Liver (tissue), 9 donors: ENCODE measurements around the gene ZDHHC24. TPM values are rescaled to one million over a fixed set of nuclear protein-coding genes. Genes with fewer than 3 reads are reported as not detected.

ENCODE experiments used
- DNase-seq: peaks from one replicate; pipeline ENCODE4 v3.0.0-alpha.2; 2017; ENCODE audit warnings: low spot score
- H3K27ac ChIP-seq, 2 donors: one replicate each; pipeline ENCODE4 v1.7.0; 2013; ENCODE audit warnings: inconsistent platforms in 2 of 2, low read length in 2 of 2, control low read depth in 1 of 2, low read depth in 1 of 2, mild to moderate bottlenecking in 1 of 2
- H3K27me3 ChIP-seq, 4 donors: one replicate each; pipeline versions ENCODE4 v1.6.1 to v1.7.0; 2013; ENCODE audit warnings: low read length in 3 of 4, inconsistent platforms in 1 of 4, mild to moderate bottlenecking in 1 of 4, moderate library complexity in 1 of 4; ENCODE audit not compliant: control insufficient read depth in 4 of 4, insufficient read depth in 4 of 4
- H3K36me3 ChIP-seq, 4 donors: one replicate each; pipeline versions ENCODE4 v1.6.1 to v1.7.0; 2013; ENCODE audit warnings: low read length in 3 of 4, mild to moderate bottlenecking in 3 of 4, low read depth in 1 of 4, moderate library complexity in 1 of 4; ENCODE audit not compliant: control insufficient read depth in 4 of 4, insufficient read depth in 3 of 4
- H3K4me1 ChIP-seq, 4 donors: one replicate each; pipeline versions ENCODE4 v1.6.1 to v1.7.0; 2013; ENCODE audit warnings: low read length in 3 of 4, mild to moderate bottlenecking in 3 of 4, moderate library complexity in 1 of 4; ENCODE audit not compliant: control insufficient read depth in 4 of 4, insufficient read depth in 4 of 4
- H3K4me3 ChIP-seq, 3 donors: one replicate each; pipeline versions ENCODE4 v1.6.1 to v1.7.0; 2013; ENCODE audit warnings: low read length in 3 of 3, control low read depth in 1 of 3, low read depth in 1 of 3, mild to moderate bottlenecking in 1 of 3
- H3K9ac ChIP-seq, 2 donors: one replicate each; pipeline ENCODE4 v1.7.0; 2013; ENCODE audit warnings: low read length in 2 of 2, mild to moderate bottlenecking in 2 of 2, moderate library complexity in 2 of 2, control low read depth in 1 of 2, low read depth in 1 of 2
- H3K9me3 ChIP-seq, 4 donors: one replicate each; pipeline versions ENCODE4 v1.6.1 to v1.7.0; 2013; ENCODE audit warnings: low read length in 3 of 4; ENCODE audit not compliant: control insufficient read depth in 4 of 4
- ATF3 ChIP-seq: IDR thresholded peaks from 2 replicates; pipeline ENCODE4 v1.6.1; 2016; ENCODE audit warnings: antibody characterized with exemption
- CTCF ChIP-seq: fragments of 150-350 bp; IDR thresholded peaks from 2 replicates; pipeline ENCODE4 v1.5.1; 2017; ENCODE audit warnings: improper control_type of control experiment, low read depth, low read length; ENCODE audit not compliant: missing input control
- EGR1 ChIP-seq, 2 donors: IDR thresholded peaks; 2 replicates each; pipeline ENCODE4 v1.6.1; 2016 to 2018; ENCODE audit warnings: antibody characterized with exemption in 2 of 2, low read depth in 2 of 2
- FOXA1 ChIP-seq: IDR thresholded peaks from 2 replicates; pipeline ENCODE4 v1.6.1; 2016; ENCODE audit warnings: antibody characterized with exemption
- FOXA2 ChIP-seq: IDR thresholded peaks from 2 replicates; pipeline ENCODE4 v1.6.1; 2016; ENCODE audit warnings: antibody characterized with exemption
- GABPA ChIP-seq, 2 donors: IDR thresholded peaks in 1 of 2; conservative IDR thresholded peaks in 1 of 2; 2 replicates each; pipeline ENCODE4 v1.6.1; 2016; ENCODE audit warnings: antibody characterized with exemption in 2 of 2, mild to moderate bottlenecking in 1 of 2, moderate library complexity in 1 of 2
- HNF4A ChIP-seq, 2 donors: conservative IDR thresholded peaks; 2 replicates each; pipeline ENCODE4 v1.6.1; 2016; ENCODE audit warnings: antibody characterized with exemption in 2 of 2, mild to moderate bottlenecking in 2 of 2
- HNF4G ChIP-seq: IDR thresholded peaks from 2 replicates; pipeline ENCODE4 v1.6.1; 2016; ENCODE audit warnings: antibody characterized with exemption
- JUND ChIP-seq, 2 donors: IDR thresholded peaks; 2 replicates each; pipeline ENCODE4 v1.6.1; 2016; ENCODE audit warnings: antibody characterized with exemption in 2 of 2
- MAX ChIP-seq: IDR thresholded peaks from 2 replicates; pipeline ENCODE4 v1.6.1; 2016; ENCODE audit warnings: antibody characterized with exemption
- NR2F2 ChIP-seq: IDR thresholded peaks from 2 replicates; pipeline ENCODE4 v1.6.1; 2016; ENCODE audit warnings: antibody characterized with exemption
- RAD21 ChIP-seq, 2 donors: IDR thresholded peaks; 2 replicates each; pipeline ENCODE4 v1.6.1; 2016; ENCODE audit warnings: antibody characterized with exemption in 2 of 2, mild to moderate bottlenecking in 2 of 2
- REST ChIP-seq: IDR thresholded peaks from 2 replicates; pipeline ENCODE4 v1.6.1; 2016; ENCODE audit warnings: antibody characterized with exemption, mild to moderate bottlenecking
- RXRA ChIP-seq, 2 donors: IDR thresholded peaks; 2 replicates each; pipeline ENCODE4 v1.6.1; 2017 to 2018; ENCODE audit warnings: antibody characterized with exemption in 2 of 2, mild to moderate bottlenecking in 1 of 2
- SP1 ChIP-seq: IDR thresholded peaks from 2 replicates; pipeline ENCODE4 v1.6.1; 2018; ENCODE audit warnings: antibody characterized with exemption, mild to moderate bottlenecking
- TAF1 ChIP-seq: conservative IDR thresholded peaks from 2 replicates; pipeline ENCODE4 v1.6.1; 2016; ENCODE audit warnings: antibody characterized with exemption, mild to moderate bottlenecking
- YY1 ChIP-seq: IDR thresholded peaks from 2 replicates; pipeline ENCODE4 v1.6.1; 2016; ENCODE audit warnings: antibody characterized with exemption, mild to moderate bottlenecking
- ZBTB33 ChIP-seq: IDR thresholded peaks from 2 replicates; pipeline ENCODE4 v1.6.1; 2016; ENCODE audit warnings: antibody characterized with exemption
- WGBS: extraction: QIAGEN DNeasy Blood & Tissue Kit; methylation state at CpG from one replicate; pipeline ENCODE4 v1.1.7; 2013; 5-methylcytosine and 5-hydroxymethylcytosine counted together
- polyA plus RNA-seq, 2 donors: library from polyadenylated mRNA; stranded (reverse) in 1 of 2; unstranded in 1 of 2; fragments of 200-250 nt in 1 of 2; fragments of >200 nt in 1 of 2; fragmentation: Nextera tagmentation in 1 of 2; extraction: Ambion mirVana in 1 of 2; gene quantifications; one replicate each; pipeline versions ENCODE4 v1.2.1 to v1.2.3, GENCODE V29; 2013 to 2015
- total RNA-seq, 2 donors: library from RNA; depleted of rRNA; stranded (reverse); fragments of >200 nt; gene quantifications; one replicate each; pipeline ENCODE4 v1.2.3, GENCODE V29; 2014
- donor health status: healthy.
- donor health status: healthy.
- donor health status: healthy.
- donor health status: healthy.
- donor health status: healthy.

Gene ZDHHC24
- total and polyA plus RNA-seq, 4 donors: 4.1 to 6.4 (median 5.1) TPM

GRCh38 chr11:66562275-66562674 lies 16.4 kb upstream of the ZDHHC24 start:
- DNase-seq: no peak
- no peak for TF ChIP-seq TAF1
- TF ChIP-seq MAX: no peak
- TF ChIP-seq YY1: no peak
- TF ChIP-seq SP1: no peak
- TF ChIP-seq REST: no peak
- no peak for TF ChIP-seq FOXA2
- TF ChIP-seq NR2F2: no peak
- no peak for TF ChIP-seq ZBTB33
- Histone ChIP-seq H3K27ac (no peak overlapping the region), H3K4me3 (no peak overlapping the region), H3K27me3 (no peaks in the 10 kb centered on the region), H3K9me3 (no peaks in the 10 kb centered on the region), H3K9ac (no peak overlapping the region), H3K36me3 (peaks cover 0 to 8% (median 0%) of the 10 kb centered on the region in 4 donors), H3K4me1 (peaks cover 0 to 3% (median 1%) of the 10 kb centered on the region in 4 donors)
- WGBS: 84% methylated on average over 2 of the region's 2 CpGs

GRCh38 chr11:66561975-66562248 lies 16.1 kb upstream of the ZDHHC24 start:
- Histone ChIP-seq H3K27me3 (no peaks in the 10 kb centered on the region), H3K9ac (no peak overlapping the region), H3K4me3 (no peak overlapping the region), H3K4me1 (peaks cover 0 to 3% (median 1%) of the 10 kb centered on the region in 4 donors), H3K36me3 (peaks cover 0 to 8% (median 0%) of the 10 kb centered on the region in 4 donors), H3K27ac (no peak overlapping the region), H3K9me3 (no peaks in the 10 kb centered on the region)
- TF ChIP-seq REST: no peak
- no peak for TF ChIP-seq ATF3
- no peak for TF ChIP-seq HNF4A (conservative IDR thresholded peaks at IDR 0.05)
- TF ChIP-seq HNF4G: no peak
- no peak for TF ChIP-seq MAX
- TF ChIP-seq FOXA1: no peak
- TF ChIP-seq JUND (IDR thresholded peaks at IDR 0.05): no peak
- no peak for TF ChIP-seq EGR1 (IDR thresholded peaks at IDR 0.05; ENCODE audit: low read depth in 2 of 2)
- no peak for TF ChIP-seq YY1
- TF ChIP-seq ZBTB33: no peak
- no peak for TF ChIP-seq GABPA (IDR thresholded peaks at IDR 0.05 in 1 of 2, conservative IDR thresholded peaks at IDR 0.05 in 1 of 2)
- no peak for TF ChIP-seq TAF1
- TF ChIP-seq RXRA (IDR thresholded peaks at IDR 0.05): no peak
- no peak for TF ChIP-seq SP1
- no peak for TF ChIP-seq NR2F2
- TF ChIP-seq FOXA2: no peak
- TF ChIP-seq CTCF: no peak
- TF ChIP-seq RAD21 (IDR thresholded peaks at IDR 0.05): no peak
- DNase-seq: no peak
- WGBS: 96% methylated on average over 9 of the region's 9 CpGs
